Measurements from ENCODE around the gene UACA.

UACA gene

GRCh38 chr15:70768257-70768883, 5.0 kb upstream of the UACA start:
- H3K36me3 Mint-ChIP-seq: no peaks in the 10 kb centered on the region
- no peak for DNase-seq
- no peaks in the 10 kb centered on the region for H3K9me3 Mint-ChIP-seq
- H3K4me1 Mint-ChIP-seq: peaks cover 18% of the 10 kb centered on the region
- H3K27ac Mint-ChIP-seq: no peak overlapping the region
- CTCF ChIA-PET: interaction anchor here (1.6 kb wide), 1 partner anchor 43 kb away, joined by 3 read pairs; no protein-coding TSS in a partner anchor
- peaks cover 22% of the 10 kb centered on the region for H3K27me3 Mint-ChIP-seq
- no peak overlapping the region for H3K4me3 Mint-ChIP-seq

- no peak for DNase-seq
- Mint-ChIP-seq H3K4me3 (no peak overlapping the region), H3K36me3 (no peaks in the 10 kb centered on the region), H3K27ac (no peak overlapping the region), H3K9me3 (no peaks in the 10 kb centered on the region), H3K27me3 (peaks cover 22% of the 10 kb centered on the region), H3K4me1 (peaks cover 18% of the 10 kb centered on the region)
- CTCF ChIA-PET: interaction anchor here (1.6 kb wide), 1 partner anchor 44 kb away, joined by 3 read pairs; no protein-coding TSS in a partner anchor
These were observed 4.3 kb upstream of the UACA start for GRCh38 chr15:70767667-70768066.

- Mint-ChIP-seq H3K4me3 (no peak overlapping the region), H3K27me3 (peaks cover 33% of the 10 kb centered on the region), H3K36me3 (no peaks in the 10 kb centered on the region), H3K9me3 (no peaks in the 10 kb centered on the region), H3K4me1 (peaks cover 26% of the 10 kb centered on the region), H3K27ac (no peak overlapping the region)
- CTCF ChIA-PET: no interaction called here
- DNase-seq: no peak
These were observed 3.2 kb upstream of the UACA start for GRCh38 chr15:70766597-70766996.

GRCh38 chr15:70765504-70766281, 2.3 kb upstream of the UACA start:
- Mint-ChIP-seq H3K4me3 (no peak overlapping the region), H3K27ac (no peak overlapping the region), H3K9me3 (no peaks in the 10 kb centered on the region), H3K4me1 (peaks cover 26% of the 10 kb centered on the region), H3K36me3 (no peaks in the 10 kb centered on the region), H3K27me3 (peaks cover 38% of the 10 kb centered on the region)
- CTCF ChIA-PET: no interaction called here
- no peak for DNase-seq

GRCh38 chr15:70763950-70764730, 782 bp upstream of the UACA start:
- peaks cover 26% of the 10 kb centered on the region for H3K4me1 Mint-ChIP-seq
- no peaks in the 10 kb centered on the region for H3K9me3 Mint-ChIP-seq
- CTCF ChIA-PET: no interaction called here
- peak overlapping the region; percentile 83 for H3K4me3 Mint-ChIP-seq
- H3K36me3 Mint-ChIP-seq: no peaks in the 10 kb centered on the region
- no peak overlapping the region for H3K27ac Mint-ChIP-seq
- no peak for DNase-seq
- peaks cover 44% of the 10 kb centered on the region for H3K27me3 Mint-ChIP-seq

- no peak overlapping the region for H3K27ac Mint-ChIP-seq
- DNase-seq: peak; percentile 28
- H3K36me3 Mint-ChIP-seq: no peaks in the 10 kb centered on the region
- peaks cover 56% of the 10 kb centered on the region for H3K27me3 Mint-ChIP-seq
- CTCF ChIA-PET: no interaction called here
- H3K9me3 Mint-ChIP-seq: no peaks in the 10 kb centered on the region
- peaks cover 17% of the 10 kb centered on the region for H3K4me1 Mint-ChIP-seq
- peak overlapping the region; percentile 83 for H3K4me3 Mint-ChIP-seq
These were observed 764 bp downstream of the UACA start for GRCh38 chr15:70762469-70763119.

GRCh38 chr15:70761931-70762468, 1.4 kb downstream of the UACA start:
- no peaks in the 10 kb centered on the region for H3K36me3 Mint-ChIP-seq
- H3K27ac Mint-ChIP-seq: no peak overlapping the region
- peaks cover 57% of the 10 kb centered on the region for H3K27me3 Mint-ChIP-seq
- peak overlapping the region; percentile 83 for H3K4me3 Mint-ChIP-seq
- no peaks in the 10 kb centered on the region for H3K9me3 Mint-ChIP-seq
- peaks cover 16% of the 10 kb centered on the region for H3K4me1 Mint-ChIP-seq
- CTCF ChIA-PET: no interaction called here
- DNase-seq: no peak

GRCh38 chr15:70761046-70761445, 2.3 kb downstream of the UACA start:
- Mint-ChIP-seq H3K9me3 (no peaks in the 10 kb centered on the region), H3K4me3 (no peak overlapping the region), H3K27me3 (peaks cover 65% of the 10 kb centered on the region), H3K4me1 (peaks cover 16% of the 10 kb centered on the region), H3K36me3 (no peaks in the 10 kb centered on the region), H3K27ac (no peak overlapping the region)
- no peak for DNase-seq
- CTCF ChIA-PET: no interaction called here

- no peaks in the 10 kb centered on the region for H3K9me3 Mint-ChIP-seq
- H3K4me3 Mint-ChIP-seq: no peak overlapping the region
- no peak overlapping the region for H3K27ac Mint-ChIP-seq
- no peaks in the 10 kb centered on the region for H3K36me3 Mint-ChIP-seq
- DNase-seq: no peak
- peaks cover 12% of the 10 kb centered on the region for H3K4me1 Mint-ChIP-seq
- CTCF ChIA-PET: no interaction called here
- peaks cover 56% of the 10 kb centered on the region for H3K27me3 Mint-ChIP-seq
These were observed 4.4 kb downstream of the UACA start for GRCh38 chr15:70758790-70759462.

GRCh38 chr15:70757627-70758026, 5.7 kb downstream of the UACA start:
- peaks cover 43% of the 10 kb centered on the region for H3K27me3 Mint-ChIP-seq
- H3K36me3 Mint-ChIP-seq: no peaks in the 10 kb centered on the region
- H3K27ac Mint-ChIP-seq: no peak overlapping the region
- peaks cover 12% of the 10 kb centered on the region for H3K4me1 Mint-ChIP-seq
- H3K9me3 Mint-ChIP-seq: no peaks in the 10 kb centered on the region
- CTCF ChIA-PET: no interaction called here
- DNase-seq: no peak
- no peak overlapping the region for H3K4me3 Mint-ChIP-seq

GRCh38 chr15:70754862-70755261, 8.5 kb downstream of the UACA start:
- H3K36me3 Mint-ChIP-seq: no peaks in the 10 kb centered on the region
- H3K4me1 Mint-ChIP-seq: peaks cover 17% of the 10 kb centered on the region
- no peak overlapping the region for H3K27ac Mint-ChIP-seq
- H3K4me3 Mint-ChIP-seq: no peak overlapping the region
- no peaks in the 10 kb centered on the region for H3K9me3 Mint-ChIP-seq
- DNase-seq: no peak
- CTCF ChIA-PET: interaction anchor here (1.1 kb wide), 1 partner anchor 57 kb away, joined by 3 read pairs; no protein-coding TSS in a partner anchor
- peaks cover 24% of the 10 kb centered on the region for H3K27me3 Mint-ChIP-seq

- CTCF ChIA-PET: no interaction called here
- Mint-ChIP-seq H3K4me3 (no peak overlapping the region), H3K4me1 (peaks cover 17% of the 10 kb centered on the region), H3K27ac (no peak overlapping the region), H3K9me3 (no peaks in the 10 kb centered on the region), H3K36me3 (no peaks in the 10 kb centered on the region), H3K27me3 (peaks cover 16% of the 10 kb centered on the region)
- no peak for DNase-seq
These were observed 10.1 kb downstream of the UACA start for GRCh38 chr15:70753101-70753829.

GRCh38 chr15:70752193-70752635, 11.1 kb downstream of the UACA start:
- Mint-ChIP-seq H3K4me3 (no peak overlapping the region), H3K4me1 (peaks cover 17% of the 10 kb centered on the region), H3K27me3 (peaks cover 10% of the 10 kb centered on the region), H3K36me3 (no peaks in the 10 kb centered on the region), H3K27ac (no peak overlapping the region), H3K9me3 (no peaks in the 10 kb centered on the region)
- CTCF ChIA-PET: interaction anchor here (1.2 kb wide), 1 partner anchor 30 kb away, joined by 3 read pairs; no protein-coding TSS in a partner anchor
- peak; percentile 42 for DNase-seq
